H9 (cell line): Measurements from ENCODE around the gene TMEM54. TPM values are rescaled to one million over a fixed set of nuclear protein-coding genes. Genes with fewer than 3 reads are reported as not detected.

Experiments used
- DNase-seq: peaks from one replicate; pipeline ENCODE4 v3.0.0-alpha.2; 2017
- H2AFZ ChIP-seq: one replicate; pipeline ENCODE4 v1.6.1; 2013; ENCODE audit warnings: mild to moderate bottlenecking, low read length, control low read depth, moderate library complexity
- H2AK5ac ChIP-seq: 2 replicates; pipeline ENCODE4 v1.6.1; 2013; ENCODE audit warnings: low read length, control low read depth, mixed read lengths; ENCODE audit not compliant: insufficient read length
- H2BK120ac ChIP-seq: one replicate; pipeline ENCODE4 v1.6.1; 2013; ENCODE audit warnings: low read depth, mild to moderate bottlenecking, low read length, control low read depth, inconsistent platforms; ENCODE audit not compliant: poor library complexity, severe bottlenecking
- H2BK12ac ChIP-seq: 2 replicates; pipeline ENCODE4 v1.6.1; 2013; ENCODE audit warnings: low read length, control low read depth, mixed read lengths, low read depth; ENCODE audit not compliant: insufficient read length
- H2BK15ac ChIP-seq: 2 replicates; pipeline ENCODE4 v1.6.1; 2013; ENCODE audit warnings: low read depth, low read length, control low read depth
- H2BK20ac ChIP-seq: one replicate; pipeline ENCODE4 v1.6.1; 2013; ENCODE audit warnings: low read depth, mild to moderate bottlenecking, low read length, control low read depth, inconsistent platforms; ENCODE audit not compliant: poor library complexity, severe bottlenecking
- H2BK5ac ChIP-seq: 2 replicates; pipeline ENCODE4 v1.6.1; 2013; ENCODE audit warnings: low read length, control low read depth, mixed read lengths; ENCODE audit not compliant: insufficient read length
- H3K14ac ChIP-seq: 2 replicates; pipeline ENCODE4 v1.6.1; 2013; ENCODE audit warnings: low read length, control low read depth; ENCODE audit not compliant: insufficient read depth
- H3K18ac ChIP-seq: 2 replicates; pipeline ENCODE4 v1.6.1; 2013; ENCODE audit warnings: low read depth, mild to moderate bottlenecking, mixed read lengths, low read length, control low read depth; ENCODE audit not compliant: insufficient read length
- H3K23ac ChIP-seq: 2 replicates; pipeline ENCODE4 v1.6.1; 2013; ENCODE audit warnings: low read length, control low read depth, mixed read lengths, low read depth; ENCODE audit not compliant: insufficient read length
- H3K23me2 ChIP-seq: 2 replicates; pipeline ENCODE4 v1.6.1; 2013; ENCODE audit warnings: low read depth, mild to moderate bottlenecking, mixed read lengths, low read length, control low read depth; ENCODE audit not compliant: insufficient read length, poor library complexity, severe bottlenecking
- H3K27ac ChIP-seq: 2 replicates; pipeline ENCODE4 v1.5.1; 2013; ENCODE audit warnings: low read length, control low read depth, mixed read lengths, low read depth; ENCODE audit not compliant: insufficient read length
- H3K27me3 ChIP-seq: 2 replicates; pipeline ENCODE4 v1.6.1; 2013; ENCODE audit warnings: low read length, control low read depth, inconsistent platforms; ENCODE audit not compliant: insufficient read depth
- H3K4ac ChIP-seq: 2 replicates; pipeline ENCODE4 v1.6.1; 2013; ENCODE audit warnings: low read depth, mild to moderate bottlenecking, control low read depth, inconsistent platforms, low read length, moderate library complexity
- H3K4me1 ChIP-seq: 2 replicates; pipeline ENCODE4 v1.6.1; 2013; ENCODE audit warnings: low read length, control low read depth, inconsistent platforms; ENCODE audit not compliant: insufficient read depth
- H3K4me2 ChIP-seq: 2 replicates; pipeline ENCODE4 v1.6.1; 2013; ENCODE audit warnings: low read length, control low read depth, mixed read lengths; ENCODE audit not compliant: insufficient read length, insufficient read depth
- H3K56ac ChIP-seq: 2 replicates; pipeline ENCODE4 v1.6.1; 2013; ENCODE audit warnings: low read depth, mild to moderate bottlenecking, mixed read lengths, low read length, control low read depth; ENCODE audit not compliant: insufficient read length
- H3K79me1 ChIP-seq: 2 replicates; pipeline ENCODE4 v1.6.1; 2013; ENCODE audit warnings: low read depth, mild to moderate bottlenecking, moderate library complexity, low read length, control low read depth, inconsistent platforms; ENCODE audit not compliant: insufficient read depth, poor library complexity, severe bottlenecking
- H3K79me2 ChIP-seq: 2 replicates; pipeline ENCODE4 v1.6.1; 2013; ENCODE audit warnings: low read length, control low read depth, inconsistent platforms; ENCODE audit not compliant: insufficient read depth
- H3K9ac ChIP-seq: 2 replicates; pipeline ENCODE4 v1.6.1; 2013; ENCODE audit warnings: low read length, control low read depth, mixed read lengths; ENCODE audit not compliant: insufficient read length; ENCODE audit errors: extremely low read depth
- H3K9me3 ChIP-seq: one replicate; pipeline ENCODE4 v1.6.1; 2013; ENCODE audit warnings: low read depth, low read length, inconsistent platforms; ENCODE audit not compliant: control insufficient read depth
- H3T11ph ChIP-seq: one replicate; pipeline ENCODE4 v1.6.1; 2013; ENCODE audit warnings: mild to moderate bottlenecking, low read length, control low read depth, inconsistent platforms
- H4K20me1 ChIP-seq: one replicate; pipeline ENCODE4 v1.6.1; 2013; ENCODE audit not compliant: control insufficient read depth, insufficient read length, insufficient read depth
- H4K5ac ChIP-seq: 2 replicates; pipeline ENCODE4 v1.6.1; 2013; ENCODE audit warnings: low read depth, mild to moderate bottlenecking, mixed read lengths, low read length, control low read depth; ENCODE audit not compliant: insufficient read length
- H4K8ac ChIP-seq: replicated peaks from 2 replicates; pipeline ENCODE4 v1.6.1; 2013; ENCODE audit warnings: low read length, control low read depth, mixed read lengths, low read depth; ENCODE audit not compliant: insufficient read length
- H4K91ac ChIP-seq: 2 replicates; pipeline ENCODE4 v1.6.1; 2013; ENCODE audit warnings: low read depth, mild to moderate bottlenecking, moderate library complexity, mixed read lengths, low read length, control low read depth; ENCODE audit not compliant: insufficient read length
- H3K27ac Mint-ChIP-seq, 3 experiments: 2 replicates in 2 of 3; 3 replicates in 1 of 3; pipeline ENCODE4 v1.8.0; 2020 to 2021; ENCODE audit warnings: mixed read lengths in 3 of 3, mild to moderate bottlenecking in 1 of 3, moderate library complexity in 1 of 3
- H3K27me3 Mint-ChIP-seq: 2 replicates; pipeline ENCODE4 v1.8.0; 2021; ENCODE audit warnings: low read depth, mild to moderate bottlenecking, moderate library complexity, mixed read lengths
- H3K36me3 Mint-ChIP-seq, 3 experiments: 2 replicates in 2 of 3; 3 replicates in 1 of 3; pipeline ENCODE4 v1.8.0; 2020 to 2021; ENCODE audit warnings: low read depth in 3 of 3, mixed read lengths in 3 of 3; ENCODE audit not compliant: insufficient read depth in 1 of 3
- H3K4me1 Mint-ChIP-seq, 2 experiments: 2 replicates each; pipeline ENCODE4 v1.8.0; 2020; ENCODE audit warnings: mixed read lengths in 2 of 2
- H3K4me3 Mint-ChIP-seq, 2 experiments: 2 replicates in 1 of 2; 3 replicates in 1 of 2; pipeline ENCODE4 v1.8.0; 2020 to 2021; ENCODE audit warnings: mild to moderate bottlenecking in 2 of 2, mixed read lengths in 2 of 2, moderate library complexity in 1 of 2
- H3K9me3 Mint-ChIP-seq, 2 experiments: 2 replicates in 1 of 2; 3 replicates in 1 of 2; pipeline ENCODE4 v1.8.0; 2020; ENCODE audit warnings: mild to moderate bottlenecking in 2 of 2, mixed read lengths in 2 of 2, moderate library complexity in 1 of 2
- CTCF ChIP-seq: fragments of 200-600 bp; sonication (generic); conservative IDR thresholded peaks from 3 replicates; pipeline ENCODE4 v1.8.0; 2021; ENCODE audit warnings: antibody characterized with exemption, mild to moderate bottlenecking
- WGBS: extraction: QIAGEN DNeasy Blood & Tissue Kit; methylation state at CpG from one replicate; pipeline ENCODE4 v1.1.7; 2013; ENCODE audit warnings: missing lambda C conversion rate, low lambda C conversion rate, mixed read lengths; ENCODE audit not compliant: insufficient read length; ENCODE audit errors: extremely low coverage; 5-methylcytosine and 5-hydroxymethylcytosine counted together
- total RNA-seq: library from RNA; stranded (reverse); gene quantifications from 2 replicates; pipeline ENCODE4 v1.2.1, GENCODE V29; 2021

TMEM54 gene
- total RNA-seq, 1 experiment from 2014 or later = 17.2 TPM

- no peak overlapping the region for H3K23ac ChIP-seq
- H3K56ac ChIP-seq = no peak overlapping the region
- no peak overlapping the region for H2BK120ac ChIP-seq
- peaks cover 3% of the 10 kb centered on the region for H4K20me1 ChIP-seq
- H2BK5ac ChIP-seq = no peak overlapping the region
- H4K8ac ChIP-seq = no peak overlapping the region
- DNase-seq = no peak
- no peak overlapping the region for H2AFZ ChIP-seq
- no peak overlapping the region for H4K91ac ChIP-seq
- Mint-ChIP-seq H3K27ac (no peak overlapping the region), H3K27me3 (peaks cover 75% of the 10 kb centered on the region), H3K4me1 (peaks cover 2 to 22% of the 10 kb centered on the region in 2 experiments; a peak in 2 of 4 replicates), H3K4me3 (no peak overlapping the region), H3K9me3 (peaks cover 5 to 8% of the 10 kb centered on the region in 2 experiments; a peak in 4 of 5 replicates), H3K36me3 (peaks cover 0 to 5% (median 0%) of the 10 kb centered on the region in 3 experiments; a peak in 1 of 7 replicates)
- H3K79me2 ChIP-seq = no peaks in the 10 kb centered on the region
- no peak overlapping the region for H3K14ac ChIP-seq
- H2BK12ac ChIP-seq = no peak overlapping the region
- H3K27ac ChIP-seq = no peak overlapping the region
- no peaks in the 10 kb centered on the region; the same call in 1 of the 2 replicates for H3K27me3 ChIP-seq
- no peak for TF ChIP-seq CTCF
- no CpG with 5 or more reads among the region's 3 CpGs for WGBS
- no peak overlapping the region for H3K4me2 ChIP-seq
- H3K18ac ChIP-seq = no peak overlapping the region
- no peaks in the 10 kb centered on the region for H3K4me1 ChIP-seq
- H3K9me3 ChIP-seq = no peaks in the 10 kb centered on the region
- H3K79me1 ChIP-seq = no peaks in the 10 kb centered on the region
- H2AK5ac ChIP-seq = no peak overlapping the region
- no peak overlapping the region for H4K5ac ChIP-seq
- H3K9ac ChIP-seq = no peak overlapping the region
- no peak overlapping the region for H3T11ph ChIP-seq
- H2BK15ac ChIP-seq = no peak overlapping the region
- no peak overlapping the region for H3K4ac ChIP-seq
- H3K23me2 ChIP-seq = no peaks in the 10 kb centered on the region
- H2BK20ac ChIP-seq = no peak overlapping the region
These were observed 11.4 kb downstream of the TMEM54 start for GRCh38 chr1:32889731-32890278.
